Measurements from ENCODE around the gene TFB1M.

DNA sequence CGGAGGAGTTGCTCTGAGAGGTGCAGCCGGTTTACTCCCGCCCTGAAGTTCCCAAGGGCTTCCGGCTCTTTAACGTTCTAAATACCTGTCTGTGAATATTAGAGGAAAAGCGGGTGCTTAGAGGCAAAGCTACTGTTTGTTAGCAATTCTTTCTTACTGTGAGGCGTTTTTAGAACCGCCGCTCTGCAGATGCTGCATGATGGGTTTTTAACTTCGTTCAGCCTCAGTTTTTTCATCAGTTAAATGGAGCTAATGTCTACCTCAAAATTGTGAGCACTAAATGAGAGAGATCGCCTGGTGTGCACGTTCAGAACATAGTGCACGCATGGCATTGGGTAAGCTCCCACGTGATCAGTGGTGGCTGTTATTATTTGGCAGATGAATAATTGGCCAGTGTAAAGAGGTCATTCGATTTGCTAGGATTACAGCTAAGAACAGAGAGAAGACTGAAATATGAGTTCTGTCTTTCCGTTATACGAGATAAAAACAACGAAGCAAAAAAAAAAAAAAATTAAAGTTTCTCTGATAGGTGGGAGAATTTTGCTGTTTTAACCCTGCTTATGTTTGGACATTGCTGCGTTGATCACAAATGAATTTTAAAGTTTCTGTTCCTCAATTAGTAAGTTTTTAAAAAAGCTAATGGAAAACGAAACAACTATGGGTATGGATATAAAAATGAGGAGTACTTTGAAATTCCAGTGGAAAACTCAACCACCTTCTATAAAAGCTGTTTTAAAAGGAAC lies 660 bp upstream of the TFB1M start:
- TF ChIP-seq, protein P1, sequence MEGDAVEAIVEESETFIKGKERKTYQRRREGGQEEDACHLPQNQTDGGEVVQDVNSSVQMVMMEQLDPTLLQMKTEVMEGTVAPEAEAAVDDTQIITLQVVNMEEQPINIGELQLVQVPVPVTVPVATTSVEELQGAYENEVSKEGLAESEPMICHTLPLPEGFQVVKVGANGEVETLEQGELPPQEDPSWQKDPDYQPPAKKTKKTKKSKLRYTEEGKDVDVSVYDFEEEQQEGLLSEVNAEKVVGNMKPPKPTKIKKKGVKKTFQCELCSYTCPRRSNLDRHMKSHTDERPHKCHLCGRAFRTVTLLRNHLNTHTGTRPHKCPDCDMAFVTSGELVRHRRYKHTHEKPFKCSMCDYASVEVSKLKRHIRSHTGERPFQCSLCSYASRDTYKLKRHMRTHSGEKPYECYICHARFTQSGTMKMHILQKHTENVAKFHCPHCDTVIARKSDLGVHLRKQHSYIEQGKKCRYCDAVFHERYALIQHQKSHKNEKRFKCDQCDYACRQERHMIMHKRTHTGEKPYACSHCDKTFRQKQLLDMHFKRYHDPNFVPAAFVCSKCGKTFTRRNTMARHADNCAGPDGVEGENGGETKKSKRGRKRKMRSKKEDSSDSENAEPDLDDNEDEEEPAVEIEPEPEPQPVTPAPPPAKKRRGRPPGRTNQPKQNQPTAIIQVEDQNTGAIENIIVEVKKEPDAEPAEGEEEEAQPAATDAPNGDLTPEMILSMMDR (IDR thresholded peaks at IDR 0.05), result no peak
- TF ChIP-seq EZH2phosphoT487 (IDR thresholded peaks at IDR 0.05), result no peak
- no peak for TF ChIP-seq EZH2 (IDR thresholded peaks at IDR 0.05)
